ENCODE results near the gene PLCD1.
"Not testable (repeated sequence)": the region's sequence is repeated elsewhere in the genome, so short reads cannot be mapped to it uniquely, and the experiment has no call there.

The PLCD1 gene

DNA sequence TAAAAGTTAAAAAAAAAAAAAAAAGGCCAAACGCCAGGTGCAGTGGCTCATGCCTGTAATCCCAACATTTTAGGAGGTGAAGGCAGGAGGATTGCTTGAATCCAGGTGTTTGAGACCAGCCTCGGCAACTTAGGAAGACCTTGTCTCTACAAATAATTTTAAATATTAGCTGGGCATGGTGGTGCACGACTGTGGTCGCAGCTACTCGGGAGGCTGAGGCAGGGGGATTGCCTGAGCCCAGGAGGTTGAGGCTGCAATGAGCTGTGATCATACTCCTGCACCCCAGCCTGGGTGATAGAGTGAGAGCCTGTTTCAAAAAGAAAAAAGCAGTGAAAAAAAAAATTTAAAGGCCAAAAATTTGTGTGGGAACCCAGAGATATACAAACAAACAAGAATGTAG is 6.8 kb upstream of the PLCD1 start:
- DNase-seq, result no peak

GRCh38 chr3:38034335-38034734 is 4.9 kb upstream of the PLCD1 start:
- not testable (repeated sequence) for DNase-seq

GRCh38 chr3:38033586-38033985 is 4.1 kb upstream of the PLCD1 start:
- not testable (repeated sequence) for DNase-seq

GRCh38 chr3:38032328-38032865 is 3.0 kb upstream of the PLCD1 start:
- DNase-seq, result no peak

- peak in 3 of 5 experiments; percentile 31 to 87 (median 34) for DNase-seq
Observed at GRCh38 chr3:38031022-38031994, 1.9 kb upstream of the PLCD1 start.

GRCh38 chr3:38030126-38031021 is 932 bp upstream of the PLCD1 start:
- no peak for DNase-seq

DNA sequence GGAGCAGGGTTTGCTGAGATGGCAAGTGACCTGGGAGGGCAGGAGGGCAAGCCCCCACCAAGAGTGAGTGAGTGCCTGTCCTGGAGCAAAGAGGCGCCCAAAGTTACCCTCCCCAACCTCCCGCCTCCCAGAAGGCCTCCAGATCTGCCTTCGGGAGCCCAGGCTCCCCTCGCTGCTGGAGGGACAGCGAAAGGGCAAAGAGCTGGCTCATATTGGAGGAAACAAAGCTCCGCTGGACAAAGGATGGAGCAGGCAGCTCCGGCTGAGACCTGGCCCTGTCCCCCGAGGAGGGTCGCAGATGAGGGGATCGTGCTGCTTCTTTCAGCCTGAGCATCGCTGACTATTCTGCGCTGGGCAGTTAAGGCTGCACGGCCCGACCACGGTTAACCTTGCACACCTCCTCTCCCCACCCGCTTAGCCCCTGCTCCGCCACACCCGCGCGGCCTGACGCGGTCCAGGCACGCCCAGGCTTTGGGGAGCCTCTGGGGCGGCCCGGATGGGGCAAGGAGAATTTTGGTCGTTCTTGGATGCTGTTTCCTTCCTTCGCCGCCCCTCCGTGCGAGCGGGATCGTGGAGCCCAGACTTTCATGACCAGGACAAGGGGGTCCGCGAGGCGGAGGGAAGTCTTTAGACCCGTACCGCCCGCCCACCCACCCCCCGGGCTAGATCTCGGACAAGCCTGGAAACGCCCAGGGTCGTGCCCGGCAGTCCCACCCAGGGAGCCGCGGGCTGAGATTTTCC is 651 bp downstream of the PLCD1 start:
- DNase-seq, result no peak

DNA sequence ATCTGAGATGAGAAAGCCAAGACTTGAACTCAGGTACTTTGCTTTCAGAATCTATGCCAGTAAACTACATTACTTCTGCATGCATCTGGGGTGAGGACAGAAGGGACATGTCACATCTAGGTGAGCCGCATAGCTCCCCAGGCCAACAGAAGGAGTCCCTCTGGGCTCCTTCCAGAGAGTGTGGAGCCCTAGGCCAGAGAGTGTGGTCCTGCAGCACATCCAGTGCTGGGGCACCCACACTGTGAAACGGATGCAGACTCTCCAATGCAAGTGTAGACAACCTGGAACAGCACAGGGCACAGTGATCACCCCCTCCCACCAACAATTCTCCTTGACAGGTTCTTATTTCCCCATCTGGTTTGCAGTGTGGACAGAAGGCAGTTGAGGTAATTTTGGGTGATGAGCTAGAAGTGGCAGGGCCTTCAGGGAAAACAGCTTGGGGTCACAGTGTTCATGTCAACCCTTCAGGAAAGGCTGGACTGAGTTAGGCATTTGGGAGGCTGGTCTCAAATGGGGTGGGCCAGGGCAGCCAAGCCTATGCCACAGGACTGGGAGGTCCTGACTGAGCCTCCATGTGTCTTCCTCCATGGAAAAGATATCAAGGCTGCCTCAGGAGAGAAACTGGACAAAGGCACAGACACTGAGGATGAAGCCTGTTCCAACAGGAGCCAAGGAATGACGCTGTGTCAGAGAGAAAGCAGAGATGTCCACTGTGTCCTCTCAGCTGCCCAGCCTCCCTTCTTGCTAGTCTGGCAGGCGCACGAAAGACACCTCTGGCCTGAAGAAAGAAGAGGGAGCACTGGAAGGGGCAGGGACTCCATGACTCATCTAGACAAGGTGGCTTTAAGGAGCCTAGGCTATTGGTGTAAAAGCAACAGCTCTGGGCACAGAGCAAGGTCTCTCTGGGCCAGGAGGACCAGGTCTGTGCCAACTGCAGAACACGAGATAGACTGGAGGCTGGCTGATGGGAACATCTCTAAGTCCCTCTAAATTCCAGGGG is 1.7 kb downstream of the PLCD1 start:
- no peak for DNase-seq

DNA sequence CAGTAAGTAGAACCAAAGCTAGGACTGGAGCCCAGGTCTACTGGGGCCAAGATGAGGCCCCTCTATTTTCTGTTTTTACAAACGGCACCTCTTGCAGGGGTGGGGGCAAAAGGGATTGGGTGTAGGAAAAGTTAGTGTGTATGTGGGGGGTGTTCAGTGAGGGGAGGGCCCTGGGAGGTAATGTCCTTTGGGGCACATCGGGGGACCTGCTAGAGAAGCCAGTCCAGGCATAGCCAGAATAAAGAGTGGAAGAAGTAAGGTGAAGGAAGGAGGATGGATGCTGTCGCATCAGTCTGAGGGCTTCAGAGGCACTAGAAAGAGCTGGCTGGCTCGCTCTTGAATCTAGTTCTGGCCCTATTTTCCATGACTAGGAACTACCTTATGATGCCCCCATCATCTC is 2.6 kb downstream of the PLCD1 start:
- DNase-seq, result no peak

GRCh38 chr3:38022896-38023709 is 6.3 kb downstream of the PLCD1 start:
- no peak for DNase-seq

DNA sequence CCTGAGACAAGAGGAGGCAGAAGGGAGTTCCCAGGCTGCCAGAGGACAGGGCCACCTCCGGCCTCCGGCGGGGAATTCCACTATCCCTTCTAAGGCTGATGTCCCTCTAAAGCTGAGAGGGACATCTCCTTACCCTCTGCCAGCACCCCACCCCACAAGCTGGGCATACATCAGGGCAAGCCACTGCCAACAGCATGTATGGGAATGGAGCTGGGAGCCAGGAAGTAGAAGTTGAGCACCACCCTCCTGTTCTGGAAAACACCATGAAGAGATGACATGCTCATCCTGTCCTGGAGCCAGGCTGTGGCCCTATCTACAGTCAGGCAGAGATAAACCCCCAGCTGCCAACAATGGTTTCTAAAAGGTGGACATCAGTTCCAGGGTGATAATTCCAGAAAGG is 7.1 kb downstream of the PLCD1 start:
- no peak for DNase-seq

- DNase-seq, result no peak
Observed at GRCh38 chr3:38021196-38021595, 8.2 kb downstream of the PLCD1 start.

- no peak for DNase-seq
Observed at GRCh38 chr3:38020342-38020726, 9.1 kb downstream of the PLCD1 start.

DNA sequence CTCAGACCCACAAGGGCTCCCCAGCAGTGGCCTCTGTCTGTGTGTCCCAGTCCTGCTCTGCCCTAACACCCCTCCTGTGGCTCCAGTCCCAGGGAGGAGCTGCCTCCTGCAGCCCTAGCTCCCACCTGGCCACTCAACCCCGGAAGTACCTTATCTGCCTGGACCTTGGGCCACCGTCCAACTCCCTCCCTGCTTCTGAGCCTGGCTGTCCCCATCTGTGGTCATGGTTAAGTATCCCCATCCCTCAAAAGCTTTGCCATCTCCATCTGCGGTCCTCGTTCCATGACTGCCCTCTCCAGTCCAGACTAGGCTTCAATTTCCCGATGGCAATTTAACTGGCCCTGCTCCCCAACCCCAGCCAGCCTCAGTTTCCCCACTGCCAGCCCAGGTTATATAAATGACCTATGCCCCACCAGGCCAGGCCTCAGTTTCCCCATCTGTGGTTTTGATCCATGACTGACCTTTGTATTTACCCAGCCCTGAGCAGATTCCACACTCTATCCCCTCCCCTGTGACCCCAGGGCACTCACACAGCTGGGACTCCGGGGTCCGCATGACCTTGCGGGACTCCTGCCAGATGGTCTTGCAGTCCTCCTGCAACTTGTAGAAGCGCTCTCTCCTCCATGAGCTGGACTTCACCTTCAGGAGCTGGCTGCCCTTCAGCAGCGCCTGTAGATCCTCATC is 9.6 kb downstream of the PLCD1 start:
- DNase-seq, result no peak

GRCh38 chr3:38018296-38019266 is 10.9 kb downstream of the PLCD1 start:
- no peak for DNase-seq

- DNase-seq, result no peak
Observed at GRCh38 chr3:38017445-38018295, 11.8 kb downstream of the PLCD1 start.

- DNase-seq, result no peak
Observed at GRCh38 chr3:38016847-38017444, 12.5 kb downstream of the PLCD1 start.

Data from T-helper 2 cell (primary cell).